ENCODE results near the gene COL5A3. TPM values are rescaled to one million over a fixed set of nuclear protein-coding genes. Genes with fewer than 3 reads are reported as not detected.

COL5A3 gene
- total and polyA plus RNA-seq, 2 experiments from 2014 or later: 1.0 to 1.2 TPM

- Mint-ChIP-seq H3K9me3 (no peaks in the 10 kb centered on the region; the same call in 1 of the 3 replicates), H3K4me3 (peak overlapping the region; percentile 66), H3K4me1 (peaks cover 15% of the 10 kb centered on the region), H3K36me3 (ENCODE audit: low read depth) (no peaks in the 10 kb centered on the region; the same call in 2 of the 3 replicates), H3K27me3 (ENCODE audit: insufficient read depth, low read depth, poor library complexity) (peaks cover 30% of the 10 kb centered on the region), H3K27ac (no peak overlapping the region)
- no peak for DNase-seq (ENCODE audit: low spot score)
- Histone ChIP-seq H3K27ac (ENCODE audit: low read depth) (no peak overlapping the region), H2AFZ (no peak overlapping the region), H3K9me2 (ENCODE audit: insufficient read depth) (no peaks in the 10 kb centered on the region), H3K79me2 (replicated peaks; ENCODE audit: insufficient read depth) (no peaks in the 10 kb centered on the region), H4K20me1 (replicated peaks; ENCODE audit: insufficient read depth) (no peaks in the 10 kb centered on the region), H3K4me2 (peak overlapping the region; percentile 80), H3K4me1 (ENCODE audit: insufficient read depth) (no peaks in the 10 kb centered on the region), H3K27me3 (ENCODE audit: insufficient read depth) (peaks cover 24% of the 10 kb centered on the region), H3F3A (replicated peaks; ENCODE audit: low read depth) (no peaks in the 10 kb centered on the region), H3K36me3 (ENCODE audit: insufficient read depth) (no peaks in the 10 kb centered on the region), H3K4me3 (peak overlapping the region; percentile 56)
- no peak; the same call in 2 of the 3 replicates for ATAC-seq
- TF ChIP-seq ZNF331 (CRISPR knock-in tag; IDR thresholded peaks at IDR 0.05; ENCODE audit: low read depth): no peak
- no peak for TF ChIP-seq EZH2phosphoT487 (IDR thresholded peaks at IDR 0.05; ENCODE audit: unreplicated experiment)
Measured at GRCh38 chr19:10009714-10010224, 535 bp downstream of the COL5A3 start.

- Histone ChIP-seq H3K27ac (ENCODE audit: low read depth) (no peak overlapping the region), H3K9me2 (ENCODE audit: insufficient read depth) (no peaks in the 10 kb centered on the region), H3K79me2 (replicated peaks; ENCODE audit: insufficient read depth) (no peaks in the 10 kb centered on the region), H3K36me3 (ENCODE audit: insufficient read depth) (no peaks in the 10 kb centered on the region), H3K4me1 (ENCODE audit: insufficient read depth) (no peaks in the 10 kb centered on the region), H2AFZ (no peak overlapping the region), H3K27me3 (ENCODE audit: insufficient read depth) (peaks cover 24% of the 10 kb centered on the region), H3K4me3 (no peak overlapping the region), H4K20me1 (replicated peaks; ENCODE audit: insufficient read depth) (no peaks in the 10 kb centered on the region), H3F3A (replicated peaks; ENCODE audit: low read depth) (no peaks in the 10 kb centered on the region), H3K4me2 (no peak overlapping the region)
- H3K4me1 Mint-ChIP-seq: peaks cover 15% of the 10 kb centered on the region
- DNase-seq (ENCODE audit: low spot score): no peak
- no peaks in the 10 kb centered on the region; the same call in 2 of the 3 replicates for H3K36me3 Mint-ChIP-seq (ENCODE audit: low read depth)
- H3K4me3 Mint-ChIP-seq: peak overlapping the region; percentile 29; the same call in 1 of the 3 replicates
- TF ChIP-seq NANOG (IDR thresholded peaks at IDR 0.05; ENCODE audit: borderline replicate concordance): no peak
- no peak for TF ChIP-seq REST (IDR thresholded peaks at IDR 0.05; ENCODE audit: unreplicated experiment)
- TF ChIP-seq JUNB (IDR thresholded peaks at IDR 0.05; ENCODE audit: unreplicated experiment): no peak
- no peak for TF ChIP-seq ZNF331 (CRISPR knock-in tag; IDR thresholded peaks at IDR 0.05; ENCODE audit: low read depth)
- no peak for TF ChIP-seq EZH2phosphoT487 (IDR thresholded peaks at IDR 0.05; ENCODE audit: unreplicated experiment)
- TF ChIP-seq CREB1 (CRISPR knock-in tag; IDR thresholded peaks at IDR 0.05; ENCODE audit: low read depth): no peak
- TF ChIP-seq EZH2 (IDR thresholded peaks at IDR 0.05; ENCODE audit: low read depth, unreplicated experiment): no peak
- no peak for TF ChIP-seq STAT1 (IDR thresholded peaks at IDR 0.05; ENCODE audit: unreplicated experiment)
- no peak for TF ChIP-seq ZNF114 (CRISPR knock-in tag; IDR thresholded peaks at IDR 0.05)
- no peak for TF ChIP-seq CTCF (conservative IDR thresholded peaks at IDR 0.05; ENCODE audit: low read depth in 2 of 2)
- TF ChIP-seq ETS1 (IDR thresholded peaks at IDR 0.05): no peak
- no peaks in the 10 kb centered on the region; the same call in 1 of the 3 replicates for H3K9me3 Mint-ChIP-seq
- H3K27me3 Mint-ChIP-seq (ENCODE audit: insufficient read depth, low read depth, poor library complexity): peaks cover 30% of the 10 kb centered on the region
- no peak overlapping the region for H3K27ac Mint-ChIP-seq
- no peak for ATAC-seq
Measured at GRCh38 chr19:10008184-10008765, 2.0 kb downstream of the COL5A3 start.
